Adrenal gland (tissue), 12 donors: ENCODE measurements around the gene MRPS18B. TPM values are rescaled to one million over a fixed set of nuclear protein-coding genes. Genes with fewer than 3 reads are reported as not detected.

Experiments
- DNase-seq, 7 donors: peaks; one replicate each; pipeline ENCODE4 v3.0.0-alpha.2; 2019 to 2020
- H3K27ac ChIP-seq, 5 donors: fragments of 200-600 bp; sonication (generic) in 4 of 5; 1 replicate in 3 of 5; 2 replicates in 2 of 5; pipeline versions ENCODE4 v1.5.1 to v1.8.0; 2016 to 2020; ENCODE audit warnings: mild to moderate bottlenecking in 1 of 5
- H3K27me3 ChIP-seq: fragments of 200-600 bp; 2 replicates; pipeline ENCODE4 v1.8.0; 2021
- H3K36me3 ChIP-seq, 2 donors: fragments of 200-600 bp; replicated peaks in 1 of 2; 1 replicate in 1 of 2; 2 replicates in 1 of 2; pipeline versions ENCODE4 v1.5.1 to v1.8.0; 2018 to 2022
- H3K4me1 ChIP-seq, 2 donors: fragments of 200-600 bp; replicated peaks in 1 of 2; 1 replicate in 1 of 2; 2 replicates in 1 of 2; pipeline versions ENCODE4 v1.5.1 to v1.8.0; 2018 to 2021
- H3K4me3 ChIP-seq, 4 donors: fragments of 200-600 bp; sonication (generic) in 3 of 4; one replicate each; pipeline ENCODE4 v1.5.1; 2016 to 2018
- H3K9me3 ChIP-seq, 3 donors: fragments of 200-600 bp; sonication (generic) in 1 of 3; replicated peaks in 1 of 3; 1 replicate in 2 of 3; 2 replicates in 1 of 3; pipeline versions ENCODE4 v1.5.1 to v1.8.0; 2016 to 2021
- POLR2A ChIP-seq, 2 donors: fragments of 450-650 bp; IDR thresholded peaks; one replicate each; pipeline ENCODE4 v1.6.1; 2017; ENCODE audit warnings: antibody characterized with exemption in 2 of 2, mild to moderate bottlenecking in 2 of 2, moderate library complexity in 1 of 2
- WGBS, 4 donors: extraction: QIAGEN DNeasy Blood & Tissue Kit in 2 of 4; methylation state at CpG; one replicate each; pipeline versions ENCODE4 v1.1.5 to v1.1.7; 2013 to 2017; 5-methylcytosine and 5-hydroxymethylcytosine counted together
- intact Hi-C, 2 donors: fragments of 100-400 bp; cut with DNase I; formaldehyde crosslinking; loops; one replicate each; pipeline versions ENCODE4 v1.14.1 to v1.15.0; 2022 to 2023
- polyA plus RNA-seq, 3 donors: library from polyadenylated mRNA; stranded (reverse); fragments of 200-250 nt in 2 of 3; fragments of 350-450 nt in 1 of 3; fragmentation: Illumina TruSeq in 1 of 3; extraction: RNeasy Lipid Tissue Mini Kit (QIAGEN cat#74804) in 1 of 3; gene quantifications; one replicate each; pipeline ENCODE4 v1.2.3, GENCODE V29; 2013 to 2014
- total RNA-seq, 9 donors: library from RNA; depleted of rRNA in 4 of 9; stranded (reverse); fragments of >200 nt in 4 of 9; fragments of 120-200 nt in 1 of 9; fragmentation: NEBNext Ultra II Directional in 1 of 9; extraction: Animal tissue kit (Norgen Biotek cat#: 25700) in 1 of 9; gene quantifications; one replicate each; pipeline versions ENCODE4 v1.1.0 to v1.2.4, GENCODE V29; 2013 to 2023
- TF ChIP-seq, protein P1 (sequence below), 6 experiments: fragments of 450-650 bp in 4 of 6; fragments of 200-600 bp in 2 of 6; sonication (generic) in 1 of 6; IDR thresholded peaks; 1 replicate in 5 of 6; 2 replicates in 1 of 6; pipeline versions ENCODE4 v1.5.1 to v1.8.0; 2016 to 2021; ENCODE audit warnings: antibody characterized with exemption in 6 of 6, mild to moderate bottlenecking in 2 of 6, moderate library complexity in 1 of 6
- donor health status: healthy with polysubstance abuse.
- donor health status: Bipolar disorder and iron deficiency.
- donor health status: DM: yes; HTN: yes; CAD: no.
- donor health status: DM: no; HTN: no; CAD: no.
- donor health status: DM: no; HTN: no; CAD: no.
- donor health status: DM: yes; HTN: yes; CAD: no.

MRPS18B gene
- total and polyA plus RNA-seq, 12 donors: 43.0 to 105 (median 74.8) TPM

DNA sequence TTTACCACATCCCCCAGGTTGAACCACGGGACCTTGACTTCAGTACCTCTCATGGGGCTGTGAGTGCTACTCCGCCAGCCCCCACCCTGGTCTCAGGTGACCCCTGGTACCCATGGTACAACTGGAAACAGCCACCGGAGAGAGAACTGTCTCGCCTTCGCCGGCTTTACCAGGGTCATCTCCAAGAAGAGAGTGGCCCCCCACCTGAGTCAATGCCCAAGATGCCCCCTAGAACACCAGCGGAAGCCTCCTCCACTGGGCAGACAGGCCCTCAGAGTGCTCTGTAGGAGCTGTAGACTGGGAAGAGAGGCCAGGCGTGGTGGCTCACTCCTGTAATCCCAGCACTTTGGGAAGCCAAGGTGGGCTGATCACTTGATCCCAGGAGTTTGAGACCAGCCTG lies 7.9 kb downstream of the MRPS18B start:
- no peak for DNase-seq
- 90 to 94% (median 92%) methylated on average over 7 to 8 of the region's 8 CpGs for WGBS, 4 donors
- TF ChIP-seq, protein P1, sequence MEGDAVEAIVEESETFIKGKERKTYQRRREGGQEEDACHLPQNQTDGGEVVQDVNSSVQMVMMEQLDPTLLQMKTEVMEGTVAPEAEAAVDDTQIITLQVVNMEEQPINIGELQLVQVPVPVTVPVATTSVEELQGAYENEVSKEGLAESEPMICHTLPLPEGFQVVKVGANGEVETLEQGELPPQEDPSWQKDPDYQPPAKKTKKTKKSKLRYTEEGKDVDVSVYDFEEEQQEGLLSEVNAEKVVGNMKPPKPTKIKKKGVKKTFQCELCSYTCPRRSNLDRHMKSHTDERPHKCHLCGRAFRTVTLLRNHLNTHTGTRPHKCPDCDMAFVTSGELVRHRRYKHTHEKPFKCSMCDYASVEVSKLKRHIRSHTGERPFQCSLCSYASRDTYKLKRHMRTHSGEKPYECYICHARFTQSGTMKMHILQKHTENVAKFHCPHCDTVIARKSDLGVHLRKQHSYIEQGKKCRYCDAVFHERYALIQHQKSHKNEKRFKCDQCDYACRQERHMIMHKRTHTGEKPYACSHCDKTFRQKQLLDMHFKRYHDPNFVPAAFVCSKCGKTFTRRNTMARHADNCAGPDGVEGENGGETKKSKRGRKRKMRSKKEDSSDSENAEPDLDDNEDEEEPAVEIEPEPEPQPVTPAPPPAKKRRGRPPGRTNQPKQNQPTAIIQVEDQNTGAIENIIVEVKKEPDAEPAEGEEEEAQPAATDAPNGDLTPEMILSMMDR (IDR thresholded peaks at IDR 0.05): no peak
- no peak for TF ChIP-seq POLR2A (IDR thresholded peaks at IDR 0.05)
- no peak overlapping the region for H3K27ac ChIP-seq
- H3K4me1 ChIP-seq: peaks cover 9 to 10% of the 10 kb centered on the region in 2 donors
- H3K36me3 ChIP-seq: peaks cover 0 to 83% of the 10 kb centered on the region in 2 donors
- no peaks in the 10 kb centered on the region for H3K9me3 ChIP-seq
- no peak overlapping the region for H3K4me3 ChIP-seq
- intact Hi-C loops: loop anchor here in 1 of 2 donors (5.0 kb wide), 1 partner anchor 47 kb away; the partner anchor contains the start of gene DHX16
- no peaks in the 10 kb centered on the region for H3K27me3 ChIP-seq

DNA sequence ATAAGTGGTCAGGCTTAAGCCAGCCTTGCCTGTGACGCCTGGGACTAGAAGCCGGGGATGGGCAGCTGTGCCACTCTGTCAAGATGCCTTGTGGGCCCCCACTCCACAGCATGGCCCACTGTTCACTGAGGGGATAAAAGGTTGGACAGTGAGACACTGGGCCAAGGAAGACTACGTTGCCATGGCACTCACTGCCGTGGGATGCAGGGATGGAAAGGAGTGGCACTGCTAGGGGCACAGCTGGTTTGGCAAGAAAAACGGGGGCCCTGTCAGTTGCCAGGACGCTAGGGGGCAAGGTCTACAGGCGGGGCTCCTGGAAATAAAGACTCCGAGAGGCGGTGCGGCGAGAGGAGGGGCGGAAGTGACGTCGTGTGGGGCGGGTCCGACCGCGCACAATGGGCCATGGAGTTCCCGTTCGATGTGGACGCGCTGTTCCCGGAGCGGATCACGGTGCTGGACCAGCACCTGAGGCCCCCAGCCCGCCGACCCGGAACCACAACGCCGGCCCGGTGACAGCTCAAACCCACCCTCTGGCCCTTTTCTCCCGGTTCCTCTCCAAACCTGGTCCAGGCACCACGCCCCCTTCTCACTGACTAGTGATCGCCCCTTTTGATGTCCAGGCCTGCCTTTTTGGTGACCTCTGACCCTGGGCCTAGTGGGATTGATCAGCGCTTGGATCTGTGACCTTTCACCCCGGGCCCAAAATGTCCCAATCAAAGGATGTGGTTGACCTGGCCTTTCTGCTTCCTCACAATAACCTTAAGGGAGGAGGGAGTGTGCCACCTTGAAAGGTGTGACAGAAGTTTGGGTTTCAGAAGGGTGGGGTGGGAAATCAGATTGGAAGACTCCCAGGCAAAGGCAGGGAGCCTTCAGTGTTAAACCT lies 9.1 kb downstream of the MRPS18B start, which contains the start of gene ATAT1:
ATAT1 (plus strand) TSS at position 391 of the 883 bp plus-strand sequence.
- DNase-seq: peak; percentile 80 to 96 (median 88)
- Histone ChIP-seq H3K27ac (peak within 1 kb of the TSS; percentile 16 to 91 (median 66)), H3K36me3 (peaks cover 0 to 73% of the 10 kb centered on the region in 2 donors), H3K4me1 (peaks cover 9 to 10% of the 10 kb centered on the region in 2 donors), H3K4me3 (peak within 1 kb of the TSS in 3 of 4 donors; percentile 19 to 64 (median 62)), H3K9me3 (no peaks in the 10 kb centered on the region), H3K27me3 (no peaks in the 10 kb centered on the region)
- intact Hi-C loops: loop anchor here in 1 of 2 donors (5.0 kb wide), 1 partner anchor 46 kb away; the partner anchor contains the start of gene DHX16
- peak; percentile 29 for TF ChIP-seq POLR2A (IDR thresholded peaks at IDR 0.05)
- TF ChIP-seq, protein P1 (IDR thresholded peaks at IDR 0.05): peak in 5 of 6 experiments; percentile 22 to 39 (median 35)
- WGBS, 4 donors: 2 to 4% (median 3%) methylated on average over 16 to 36 of the region's 36 CpGs

GRCh38 chr6:30635834-30636233 lies 18.2 kb downstream of the MRPS18B start:
- Histone ChIP-seq H3K9me3 (no peaks in the 10 kb centered on the region), H3K4me3 (no peak overlapping the region), H3K27ac (no peak overlapping the region), H3K27me3 (no peaks in the 10 kb centered on the region), H3K4me1 (no peaks in the 10 kb centered on the region), H3K36me3 (peaks cover 0 to 16% of the 10 kb centered on the region in 2 donors)
- WGBS, 4 donors: 90 to 95% (median 94%) methylated on average over 3 of the region's 3 CpGs
- DNase-seq: no peak
- intact Hi-C loops: no loop called here
- TF ChIP-seq, protein P1 (IDR thresholded peaks at IDR 0.05): no peak
- TF ChIP-seq POLR2A (IDR thresholded peaks at IDR 0.05): no peak

DNA sequence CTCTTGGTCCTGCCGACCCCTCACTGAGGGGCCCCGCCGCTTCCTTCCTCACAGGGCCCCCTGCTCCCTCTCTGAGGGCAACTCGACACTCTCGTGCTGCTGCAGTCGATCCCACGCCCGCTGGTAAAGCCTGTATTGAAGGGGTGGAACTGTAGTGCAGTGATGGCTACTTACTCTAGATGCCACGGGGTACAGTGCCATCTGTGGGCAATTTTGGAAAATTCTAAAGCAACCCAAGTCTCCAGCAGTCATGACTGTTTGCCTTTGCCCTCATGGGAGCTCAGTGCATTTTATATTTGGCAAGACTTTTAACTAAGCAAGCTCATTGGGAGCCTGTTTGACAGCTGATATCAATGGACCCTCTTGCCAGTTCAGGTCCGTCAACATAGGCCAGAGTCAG lies 22.8 kb downstream of the MRPS18B start:
- H3K27me3 ChIP-seq: no peaks in the 10 kb centered on the region
- intact Hi-C loops: no loop called here
- no peak for TF ChIP-seq POLR2A (IDR thresholded peaks at IDR 0.05)
- TF ChIP-seq, protein P1 (IDR thresholded peaks at IDR 0.05): no peak
- H3K4me3 ChIP-seq: no peak overlapping the region
- 80 to 89% (median 84%) methylated on average over 10 of the region's 10 CpGs for WGBS, 4 donors
- no peaks in the 10 kb centered on the region for H3K9me3 ChIP-seq
- DNase-seq: no peak
- peaks cover 0 to 25% of the 10 kb centered on the region in 2 donors for H3K36me3 ChIP-seq
- H3K4me1 ChIP-seq: no peaks in the 10 kb centered on the region
- no peak overlapping the region for H3K27ac ChIP-seq
